ENCODE results near the gene SELENOK. TPM values are rescaled to one million over a fixed set of nuclear protein-coding genes. Genes with fewer than 3 reads are reported as not detected.
"Not testable (repeated sequence)": the region's sequence is repeated elsewhere in the genome, so short reads cannot be mapped to it uniquely, and the experiment has no call there.

Gene SELENOK
- total RNA-seq, 1 donor from 2014 or later: 55.0 TPM

DNA sequence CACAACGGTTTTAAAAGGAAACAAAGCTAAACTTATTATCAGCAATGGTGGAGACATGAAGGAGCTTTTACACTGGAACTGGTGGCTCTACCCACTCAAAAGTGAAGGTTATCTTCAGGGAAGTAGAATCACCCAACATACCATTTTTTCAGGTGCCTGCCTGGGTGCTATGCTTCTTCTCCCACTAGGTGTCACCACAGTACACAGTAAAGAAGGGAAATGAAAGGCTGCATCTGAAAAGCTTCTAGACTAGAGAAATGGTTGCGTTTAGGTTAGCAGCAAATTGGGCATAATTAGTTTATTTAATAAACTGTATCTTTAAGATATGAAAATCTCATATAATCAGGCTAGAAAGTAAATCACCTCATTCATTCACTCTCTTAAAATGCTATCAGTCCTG, 47.0 kb upstream of the SELENOK start:
- Histone ChIP-seq H3K27me3 (no peaks in the 10 kb centered on the region), H3K4me1 (no peaks in the 10 kb centered on the region), H3K36me3 (no peaks in the 10 kb centered on the region), H3K9me3 (peaks cover 4% of the 10 kb centered on the region), H3K4me3 (no peak overlapping the region), H3K27ac (no peak overlapping the region)
- TF ChIP-seq POLR2A (IDR thresholded peaks at IDR 0.05): no peak
- TF ChIP-seq CTCF (IDR thresholded peaks at IDR 0.05): peak; percentile 49 to 60 (median 57)
- no peak for TF ChIP-seq POLR2AphosphoS5 (IDR thresholded peaks at IDR 0.05; ENCODE audit: insufficient read depth in 1 of 2, low read depth in 1 of 2)
- intact Hi-C loops (cut with DNase I): no loop called here
- no peak for DNase-seq (ENCODE audit: extremely low spot score in 2 of 2)

DNA sequence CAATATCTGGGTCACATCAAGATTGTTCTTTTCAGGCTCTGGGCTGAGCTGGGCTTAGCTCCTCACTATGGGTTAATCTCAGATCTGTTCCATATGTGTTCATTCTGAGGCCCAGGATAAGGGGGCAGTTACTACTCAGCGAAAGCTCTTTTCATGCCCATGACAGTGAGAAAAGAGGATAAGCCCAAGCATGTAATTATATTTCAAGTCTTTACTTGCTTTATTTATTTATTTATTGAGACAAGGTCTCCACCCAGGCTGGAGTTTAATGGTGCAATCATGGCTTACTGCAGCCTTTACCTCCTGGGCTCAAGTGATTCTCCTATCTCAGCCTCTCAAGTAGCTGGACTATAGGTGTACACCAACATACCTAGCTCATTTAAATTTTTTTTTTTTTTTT, 44.7 kb upstream of the SELENOK start:
- H3K4me3 ChIP-seq: no peak overlapping the region
- intact Hi-C loops (cut with DNase I): no loop called here
- TF ChIP-seq CTCF (IDR thresholded peaks at IDR 0.05) (no peak), POLR2AphosphoS5 (IDR thresholded peaks at IDR 0.05; ENCODE audit: insufficient read depth in 1 of 2, low read depth in 1 of 2) (no peak), POLR2A (IDR thresholded peaks at IDR 0.05) (no peak)

GRCh38 chr3:53935283-53935901, 43.7 kb upstream of the SELENOK start:
- no peak for DNase-seq (ENCODE audit: extremely low spot score in 2 of 2)
- TF ChIP-seq CTCF (IDR thresholded peaks at IDR 0.05) (no peak), POLR2A (IDR thresholded peaks at IDR 0.05) (no peak), POLR2AphosphoS5 (IDR thresholded peaks at IDR 0.05; ENCODE audit: insufficient read depth in 1 of 2, low read depth in 1 of 2) (no peak)
- Histone ChIP-seq H3K4me3 (no peak overlapping the region), H3K9me3 (peaks cover 4% of the 10 kb centered on the region), H3K36me3 (no peaks in the 10 kb centered on the region), H3K27ac (no peak overlapping the region), H3K4me1 (no peaks in the 10 kb centered on the region), H3K27me3 (no peaks in the 10 kb centered on the region)
- intact Hi-C loops (cut with DNase I): no loop called here

More for the DNA sequence above, 44.7 kb upstream of the SELENOK start:
- Histone ChIP-seq H3K27ac (no peak overlapping the region), H3K4me1 (no peaks in the 10 kb centered on the region), H3K9me3 (peaks cover 4% of the 10 kb centered on the region), H3K36me3 (no peaks in the 10 kb centered on the region), H3K27me3 (no peaks in the 10 kb centered on the region)
- no peak for DNase-seq (ENCODE audit: extremely low spot score in 2 of 2)

DNA sequence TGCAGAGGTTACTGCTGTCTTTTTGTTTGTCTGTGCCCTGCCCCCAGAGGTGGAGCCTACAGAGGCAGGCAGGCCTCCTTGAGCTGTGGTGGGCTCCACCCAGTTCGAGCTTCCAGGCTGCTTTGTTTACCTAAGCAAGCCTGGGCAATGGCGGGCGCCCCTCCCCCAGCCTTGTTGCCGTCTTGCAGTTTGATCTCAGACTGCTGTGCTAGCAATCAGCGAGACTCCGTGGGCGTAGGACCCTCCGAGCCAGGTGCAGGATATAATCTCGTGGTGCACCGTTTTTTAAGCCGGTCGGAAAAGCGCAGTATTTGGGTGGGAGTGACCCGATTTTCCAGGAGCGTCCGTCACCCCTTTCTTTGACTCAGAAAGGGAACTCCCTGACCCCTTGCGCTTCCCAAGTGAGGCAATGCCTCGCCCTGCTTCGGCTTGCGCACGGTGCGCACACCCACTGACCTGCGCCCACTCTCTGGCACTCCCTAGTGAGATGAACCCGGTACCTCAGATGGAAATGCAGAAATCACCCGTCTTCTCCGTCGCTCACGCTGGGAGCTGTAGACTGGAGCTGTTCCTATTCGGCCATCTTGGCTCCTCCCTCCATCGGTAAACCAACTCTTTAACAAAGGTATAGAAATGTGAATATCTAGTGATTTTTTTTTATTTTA, 35.7 kb upstream of the SELENOK start:
- H3K36me3 ChIP-seq; DNase-seq (ENCODE audit: extremely low spot score in 2 of 2); intact Hi-C loops (cut with DNase I); H3K27me3 ChIP-seq; H3K9me3 ChIP-seq; H3K27ac ChIP-seq; H3K4me1 ChIP-seq; H3K4me3 ChIP-seq: not testable (repeated sequence)

- Histone ChIP-seq H3K9me3 (no peaks in the 10 kb centered on the region), H3K27ac (no peak overlapping the region), H3K36me3 (no peaks in the 10 kb centered on the region), H3K4me1 (no peaks in the 10 kb centered on the region), H3K27me3 (no peaks in the 10 kb centered on the region), H3K4me3 (no peak overlapping the region)
- no peak for DNase-seq (ENCODE audit: extremely low spot score in 2 of 2)
- no peak for TF ChIP-seq POLR2A (IDR thresholded peaks at IDR 0.05)
- TF ChIP-seq POLR2AphosphoS5 (IDR thresholded peaks at IDR 0.05; ENCODE audit: insufficient read depth in 1 of 2, low read depth in 1 of 2): no peak
- TF ChIP-seq CTCF (IDR thresholded peaks at IDR 0.05): no peak
- intact Hi-C loops (cut with DNase I): no loop called here
These were observed 29.6 kb upstream of the SELENOK start for GRCh38 chr3:53921296-53921695.
